ENCODE results near the gene HDAC4.

HDAC4 gene

GRCh38 chr2:239295377-239296019, 105.3 kb downstream of the HDAC4 start:
- no peak overlapping the region for H3K4me3 ChIP-seq (ENCODE audit: control insufficient read depth, low read depth, low read length)
- TF ChIP-seq, protein P1, sequence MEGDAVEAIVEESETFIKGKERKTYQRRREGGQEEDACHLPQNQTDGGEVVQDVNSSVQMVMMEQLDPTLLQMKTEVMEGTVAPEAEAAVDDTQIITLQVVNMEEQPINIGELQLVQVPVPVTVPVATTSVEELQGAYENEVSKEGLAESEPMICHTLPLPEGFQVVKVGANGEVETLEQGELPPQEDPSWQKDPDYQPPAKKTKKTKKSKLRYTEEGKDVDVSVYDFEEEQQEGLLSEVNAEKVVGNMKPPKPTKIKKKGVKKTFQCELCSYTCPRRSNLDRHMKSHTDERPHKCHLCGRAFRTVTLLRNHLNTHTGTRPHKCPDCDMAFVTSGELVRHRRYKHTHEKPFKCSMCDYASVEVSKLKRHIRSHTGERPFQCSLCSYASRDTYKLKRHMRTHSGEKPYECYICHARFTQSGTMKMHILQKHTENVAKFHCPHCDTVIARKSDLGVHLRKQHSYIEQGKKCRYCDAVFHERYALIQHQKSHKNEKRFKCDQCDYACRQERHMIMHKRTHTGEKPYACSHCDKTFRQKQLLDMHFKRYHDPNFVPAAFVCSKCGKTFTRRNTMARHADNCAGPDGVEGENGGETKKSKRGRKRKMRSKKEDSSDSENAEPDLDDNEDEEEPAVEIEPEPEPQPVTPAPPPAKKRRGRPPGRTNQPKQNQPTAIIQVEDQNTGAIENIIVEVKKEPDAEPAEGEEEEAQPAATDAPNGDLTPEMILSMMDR (conservative IDR thresholded peaks at IDR 0.05; ENCODE audit: control insufficient read depth, insufficient read depth, low read depth, low read length), result no peak
- no peak for DNase-seq (ENCODE audit: low read depth)

DNA sequence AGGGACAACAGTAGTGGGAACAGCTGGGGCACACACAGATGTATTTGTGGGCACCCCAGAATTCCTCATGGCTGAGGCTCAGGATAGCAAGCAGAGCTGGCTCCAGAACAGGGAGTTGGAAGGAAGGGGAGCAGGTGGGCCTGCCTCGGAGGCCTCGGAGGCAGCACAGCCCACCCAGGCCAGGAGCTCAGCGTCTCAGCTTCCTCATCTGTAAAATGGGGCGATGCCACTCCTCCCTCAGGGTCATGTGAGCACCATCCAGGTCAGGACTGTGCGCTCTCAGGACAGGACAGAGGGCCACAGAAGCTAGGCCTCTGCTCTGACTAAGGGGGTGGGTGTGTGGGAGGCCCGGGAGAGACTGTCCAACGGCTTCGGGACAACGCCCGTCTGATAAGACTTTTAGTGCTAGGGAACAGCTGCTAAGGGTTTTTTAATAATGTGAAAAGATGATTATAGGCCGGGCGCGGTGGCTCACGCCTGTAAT, 106.2 kb downstream of the HDAC4 start:
- TF ChIP-seq, protein P1 (conservative IDR thresholded peaks at IDR 0.05; ENCODE audit: control insufficient read depth, insufficient read depth, low read depth, low read length), result no peak
- H3K4me3 ChIP-seq (ENCODE audit: control insufficient read depth, low read depth, low read length), result no peak overlapping the region
- no peak for DNase-seq (ENCODE audit: low read depth)

- no peak overlapping the region for H3K4me3 ChIP-seq (ENCODE audit: control insufficient read depth, low read depth, low read length)
- no peak for DNase-seq (ENCODE audit: low read depth)
- TF ChIP-seq, protein P1 (conservative IDR thresholded peaks at IDR 0.05; ENCODE audit: control insufficient read depth, insufficient read depth, low read depth, low read length), result no peak
These were observed 106.9 kb downstream of the HDAC4 start for GRCh38 chr2:239293775-239294430.

- DNase-seq (ENCODE audit: low read depth), result no peak
- TF ChIP-seq, protein P1 (conservative IDR thresholded peaks at IDR 0.05; ENCODE audit: control insufficient read depth, insufficient read depth, low read depth, low read length), result no peak
- H3K4me3 ChIP-seq (ENCODE audit: control insufficient read depth, low read depth, low read length), result no peak overlapping the region
These were observed 107.7 kb downstream of the HDAC4 start for GRCh38 chr2:239292959-239293774.

- no peak overlapping the region for H3K4me3 ChIP-seq (ENCODE audit: control insufficient read depth, low read depth, low read length)
- TF ChIP-seq, protein P1 (conservative IDR thresholded peaks at IDR 0.05; ENCODE audit: control insufficient read depth, insufficient read depth, low read depth, low read length), result no peak
- no peak for DNase-seq (ENCODE audit: low read depth)
These were observed 108.3 kb downstream of the HDAC4 start for GRCh38 chr2:239292531-239292930.

DNA sequence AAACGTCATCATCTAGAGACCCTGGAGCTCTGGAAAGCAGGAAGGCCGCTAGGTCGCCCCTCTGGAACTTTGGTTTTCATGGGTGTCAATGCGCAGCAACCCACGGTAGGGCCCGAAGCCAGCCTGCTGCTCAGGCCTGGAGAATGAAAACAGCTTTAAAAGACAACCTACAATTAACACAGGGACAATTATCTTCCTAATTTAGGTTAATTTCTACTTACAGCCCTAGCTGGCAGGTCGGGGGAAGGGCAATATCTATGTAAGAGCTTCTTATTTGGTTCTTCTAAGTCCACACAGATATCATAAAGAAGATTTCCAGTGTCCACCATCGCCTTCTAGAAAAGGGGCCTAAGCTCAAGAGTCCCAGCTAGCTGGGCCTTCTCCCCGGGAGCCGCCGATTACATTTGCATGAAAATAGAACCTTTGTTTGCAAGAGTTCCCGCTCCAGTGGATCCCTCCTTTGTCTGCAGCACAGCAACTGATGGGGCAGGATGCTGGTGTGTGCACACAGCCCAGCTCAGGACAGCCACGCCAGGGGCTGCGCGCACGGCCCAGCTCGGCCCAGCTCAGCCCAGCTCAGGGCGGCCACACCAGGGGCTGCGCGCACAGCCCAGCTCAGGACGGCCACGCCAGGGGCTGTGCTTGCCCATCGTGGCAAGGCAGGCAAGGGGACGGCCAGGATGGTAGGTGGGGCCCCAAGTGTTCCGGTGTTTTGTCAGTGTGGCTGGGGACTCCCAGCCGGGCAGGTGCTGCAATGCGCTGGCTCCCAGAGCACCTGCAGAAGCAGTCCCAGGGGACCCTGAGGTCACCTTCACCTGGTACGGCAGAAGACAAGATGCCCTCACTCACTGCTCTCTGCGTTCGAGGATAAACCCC, 109.1 kb downstream of the HDAC4 start:
- DNase-seq (ENCODE audit: low read depth), result no peak
- H3K4me3 ChIP-seq (ENCODE audit: control insufficient read depth, low read depth, low read length), result no peak overlapping the region
- TF ChIP-seq, protein P1 (conservative IDR thresholded peaks at IDR 0.05; ENCODE audit: control insufficient read depth, insufficient read depth, low read depth, low read length), result no peak

Data from fibroblast of mammary gland (primary cell).